ENCODE measurements around the gene KMT5B.

Gene KMT5B

GRCh38 chr11:68142441-68143309, 70.4 kb downstream of the KMT5B start:
- DNase-seq = no peak

- DNase-seq = no peak
Observed at GRCh38 chr11:68142028-68142412, 71.1 kb downstream of the KMT5B start.

- no peak for DNase-seq
Observed at GRCh38 chr11:68141246-68142027, 71.7 kb downstream of the KMT5B start.

GRCh38 chr11:68140496-68141245, 72.4 kb downstream of the KMT5B start:
- no peak for DNase-seq

GRCh38 chr11:68138237-68138636, 74.9 kb downstream of the KMT5B start:
- no peak for DNase-seq

DNA sequence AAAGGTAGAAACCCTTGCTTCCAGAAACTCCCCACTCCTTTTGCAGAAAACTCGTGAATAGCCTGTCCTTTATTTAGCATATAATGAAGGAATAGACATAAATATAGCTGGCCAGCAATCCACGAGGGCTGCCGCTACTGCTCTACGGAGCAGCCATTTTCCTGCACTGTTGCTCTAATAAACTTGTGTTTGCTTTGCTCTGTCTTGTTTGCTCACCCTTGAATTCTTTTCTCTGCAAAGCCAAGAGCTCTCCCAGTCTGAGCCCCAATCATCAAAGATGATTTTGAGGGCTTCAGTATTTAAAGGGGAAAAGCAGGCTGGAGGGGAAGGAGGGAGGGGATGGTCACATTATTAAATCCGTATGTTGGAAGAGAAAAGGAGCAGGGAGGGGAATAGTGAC, 75.3 kb downstream of the KMT5B start:
- no peak for DNase-seq

- no peak for DNase-seq
Observed at GRCh38 chr11:68136866-68137265, 76.2 kb downstream of the KMT5B start.

GRCh38 chr11:68135161-68135560, 77.9 kb downstream of the KMT5B start:
- no peak for DNase-seq

DNA sequence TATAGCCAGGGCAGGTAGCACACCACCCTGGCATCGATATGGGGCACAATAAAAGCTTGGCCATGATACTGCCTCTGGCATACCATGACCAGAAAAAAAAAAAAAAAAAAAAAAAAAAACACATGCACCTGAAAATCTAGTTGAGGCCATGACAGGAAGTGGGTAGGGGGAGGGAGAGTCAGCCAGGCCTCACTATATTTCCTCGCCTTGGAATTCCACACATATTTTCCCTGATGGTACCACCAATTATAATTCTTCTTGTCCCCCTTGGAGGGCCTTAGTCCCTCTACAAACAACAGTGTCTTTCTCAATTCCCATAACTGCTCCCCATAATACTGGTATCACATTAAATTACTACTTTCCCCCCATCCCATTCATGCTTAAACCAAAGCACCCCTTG, 79.3 kb downstream of the KMT5B start:
- DNase-seq = no peak

GRCh38 chr11:68130121-68130520, 83.0 kb downstream of the KMT5B start:
- DNase-seq = no peak

DNA sequence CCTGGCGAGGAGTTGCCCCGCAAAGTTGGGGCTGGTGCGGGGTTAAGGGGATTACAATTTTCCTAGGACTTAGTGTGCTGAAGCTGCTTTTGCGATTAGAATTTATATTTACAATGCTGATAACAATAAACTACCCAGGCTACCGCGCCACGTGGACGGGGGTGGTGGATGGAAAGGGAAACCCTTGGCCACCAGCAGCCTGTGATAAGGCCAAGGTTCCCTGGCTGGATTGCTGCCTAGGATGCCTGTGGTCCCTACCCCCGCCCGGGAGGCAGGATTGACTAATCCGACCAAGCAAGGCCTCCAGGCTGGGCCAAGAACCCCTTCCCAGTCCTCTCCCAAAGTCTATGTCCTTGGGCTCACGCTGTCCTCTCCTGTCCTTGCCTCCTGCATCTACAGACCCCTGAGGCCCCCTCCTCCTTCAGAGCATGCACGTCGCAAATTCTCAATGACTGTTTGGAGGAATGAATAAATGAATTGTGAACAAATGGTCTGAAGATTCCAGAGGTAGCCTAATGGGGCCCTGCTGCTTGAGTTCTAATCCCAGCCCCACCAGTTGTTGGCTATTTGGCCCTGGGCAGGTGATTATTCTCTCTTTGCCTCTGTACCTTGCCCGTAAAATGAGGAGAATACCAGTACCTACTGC, 84.3 kb downstream of the KMT5B start:
- DNase-seq = no peak

DNA sequence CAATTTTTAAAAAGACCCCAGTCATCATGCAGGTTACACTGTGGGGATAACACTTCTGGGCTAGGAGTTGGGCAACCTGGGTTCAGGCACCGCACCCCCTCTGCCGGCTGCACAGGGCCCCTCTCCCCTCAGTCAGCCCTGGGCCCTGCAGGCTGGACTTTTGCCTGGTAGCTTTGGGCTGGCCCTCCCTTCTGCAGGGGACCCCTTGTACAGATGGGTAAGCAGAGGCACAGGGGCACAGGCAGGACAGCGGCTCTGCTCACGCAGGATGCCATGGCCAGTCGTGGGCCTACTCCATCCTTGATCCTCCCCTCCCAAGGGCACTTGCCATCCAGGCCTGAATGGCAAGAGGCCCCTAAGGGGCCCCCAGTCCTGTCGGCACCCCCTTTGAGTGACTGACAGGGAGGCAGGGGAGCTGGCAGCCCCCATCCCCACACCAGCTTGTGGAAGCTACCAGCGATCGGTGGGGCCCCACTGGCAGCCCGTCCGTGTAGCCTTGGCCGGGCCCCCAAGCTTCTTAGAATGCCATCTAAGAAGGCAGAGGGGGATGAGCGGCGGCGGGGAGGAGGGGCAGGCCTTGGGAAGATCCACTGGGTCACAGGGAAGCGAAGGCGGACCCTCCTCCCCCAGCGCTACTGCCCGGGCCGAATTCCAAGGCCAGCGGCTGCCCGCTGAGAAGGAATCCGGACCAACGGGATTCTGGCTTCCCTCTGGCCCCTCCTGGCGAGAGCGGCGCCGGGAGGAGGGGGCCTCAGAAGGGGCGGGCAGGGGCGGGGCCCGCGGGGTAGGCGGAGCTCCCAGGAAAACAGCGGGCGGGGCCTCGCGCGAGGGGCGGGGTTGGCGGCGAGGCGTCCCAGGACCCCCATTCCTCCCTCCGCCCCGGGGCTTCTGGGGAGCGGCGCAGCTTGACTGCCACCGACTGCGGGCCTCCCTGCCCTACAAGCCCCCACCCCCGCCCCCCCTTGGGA, 85.1 kb downstream of the KMT5B start:
- DNase-seq = no peak

DNA sequence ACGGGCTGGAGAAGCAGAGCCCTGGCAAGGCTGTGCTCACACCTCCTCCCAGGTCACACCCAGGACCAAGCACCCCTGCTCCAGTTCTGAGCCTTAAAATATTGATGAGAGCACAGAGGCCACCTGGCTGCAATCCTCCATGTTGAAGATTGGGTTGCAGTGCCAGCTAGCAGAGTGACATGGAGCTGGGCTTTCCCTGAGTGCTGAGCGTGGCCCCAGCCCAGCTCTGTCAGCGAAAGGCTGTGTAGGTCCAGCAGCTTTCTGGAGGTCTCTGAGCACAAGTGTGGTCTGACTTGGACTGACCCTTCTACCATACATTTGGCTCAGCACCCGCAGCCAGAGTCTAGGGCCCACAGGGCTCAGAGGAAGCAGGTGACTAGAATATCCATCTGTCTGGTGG, 87.9 kb downstream of the KMT5B start:
- no peak for DNase-seq

- no peak for DNase-seq
Observed at GRCh38 chr11:68122936-68123539, 90.1 kb downstream of the KMT5B start.

- DNase-seq = peak; percentile 77
Observed at GRCh38 chr11:68121067-68121899, 91.8 kb downstream of the KMT5B start, which contains the start of gene CHKA. CHKA (minus strand) TSS chr11:68121388; CDS start chr11:68121177, 211 bp downstream.

GRCh38 chr11:68120273-68121066, 92.6 kb downstream of the KMT5B start:
- no peak for DNase-seq

- DNase-seq = no peak
Observed at GRCh38 chr11:68118706-68119448, 94.2 kb downstream of the KMT5B start.

- no peak for DNase-seq
Observed at GRCh38 chr11:68117853-68118470, 95.1 kb downstream of the KMT5B start.
